Cerebellar cortex (tissue), 1 donor: ENCODE measurements around the gene PEF1.

Source experiments
- DNase-seq: peaks from one replicate; pipeline ENCODE4 v3.0.0-alpha.2; 2015; ENCODE audit warnings: low spot score

The PEF1 gene

DNA sequence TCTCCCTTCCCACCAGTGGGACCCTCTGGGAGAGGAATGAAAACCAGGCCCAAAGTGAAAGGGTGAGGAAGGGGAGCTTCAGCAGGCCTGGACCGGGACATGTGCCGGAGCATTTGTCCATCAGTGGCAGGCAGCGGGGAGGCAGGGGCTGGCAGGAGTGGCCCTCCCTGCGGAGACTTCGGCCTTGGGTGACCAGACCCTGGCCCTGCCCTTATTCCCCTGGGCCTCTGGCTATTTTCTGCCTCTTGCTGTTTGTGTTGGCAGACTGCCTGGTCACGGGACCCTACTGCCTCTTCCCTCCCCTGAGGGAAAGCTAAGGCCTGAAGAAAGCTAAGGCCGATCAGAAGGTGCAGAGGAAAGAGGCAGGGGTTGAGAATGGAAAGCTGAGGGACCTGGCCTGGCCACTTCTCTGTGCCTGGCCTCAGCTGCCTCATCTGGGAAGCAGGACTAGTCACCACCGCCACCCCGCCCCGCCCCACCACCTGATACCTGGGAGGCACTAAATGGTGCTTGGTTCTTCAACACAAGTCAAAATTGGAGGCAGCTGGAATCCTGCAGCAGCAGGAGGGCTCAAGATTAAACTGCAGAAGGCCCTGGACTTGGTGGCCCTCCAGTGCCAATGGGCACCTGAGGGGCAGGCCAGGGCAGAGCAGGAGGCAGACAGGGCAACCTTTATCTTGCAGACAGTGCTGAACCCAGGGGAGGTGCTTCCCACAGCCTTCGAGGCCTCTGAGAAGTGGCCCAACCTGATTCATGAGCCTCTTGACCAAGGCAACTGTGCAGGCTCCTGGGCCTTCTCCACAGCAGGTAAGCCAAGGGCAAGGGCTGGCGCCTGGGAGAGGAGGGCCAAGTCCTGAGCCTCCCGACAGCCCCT lies 60.4 kb downstream of the PEF1 start:
- DNase-seq = no peak

DNA sequence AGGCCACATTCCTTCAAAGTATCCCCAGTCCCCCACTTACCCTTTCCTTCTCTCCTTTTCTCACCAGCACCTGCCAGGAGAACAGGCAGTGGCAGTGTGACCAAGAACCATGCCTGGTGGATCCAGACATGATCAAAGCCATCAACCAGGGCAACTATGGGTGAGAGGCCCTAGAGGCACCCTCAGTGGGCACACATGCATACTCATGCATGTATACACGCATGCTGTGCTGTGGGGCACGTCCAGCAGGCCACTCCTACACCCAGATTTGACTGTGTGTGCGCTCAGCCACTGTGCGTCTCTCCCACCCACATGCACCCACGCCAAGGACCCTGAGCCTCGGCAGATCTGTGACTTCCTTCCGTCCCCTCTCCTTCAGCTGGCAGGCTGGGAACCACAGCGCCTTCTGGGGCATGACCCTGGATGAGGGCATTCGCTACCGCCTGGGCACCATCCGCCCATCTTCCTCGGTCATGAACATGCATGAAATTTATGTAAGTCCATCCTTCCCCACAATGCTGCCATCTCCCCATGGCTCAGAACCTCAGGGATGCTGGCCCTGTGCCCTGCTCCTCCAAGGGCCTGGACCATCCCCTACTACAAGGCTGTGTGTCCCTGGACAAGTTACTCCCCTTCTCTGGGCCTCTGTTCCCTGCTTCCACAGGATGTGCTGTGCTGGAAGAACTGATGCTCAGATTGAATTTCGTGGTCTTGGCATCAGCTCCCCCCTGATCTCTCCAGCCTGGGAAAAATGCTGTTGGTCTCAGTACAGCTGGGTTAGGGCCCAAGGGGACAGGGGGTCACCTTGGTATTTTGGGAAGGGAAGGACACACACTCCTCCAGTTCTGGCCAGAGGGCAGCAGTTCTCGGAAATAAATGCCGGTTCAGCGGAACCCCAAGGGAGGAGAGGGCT lies 61.3 kb downstream of the PEF1 start:
- no peak for DNase-seq

DNA sequence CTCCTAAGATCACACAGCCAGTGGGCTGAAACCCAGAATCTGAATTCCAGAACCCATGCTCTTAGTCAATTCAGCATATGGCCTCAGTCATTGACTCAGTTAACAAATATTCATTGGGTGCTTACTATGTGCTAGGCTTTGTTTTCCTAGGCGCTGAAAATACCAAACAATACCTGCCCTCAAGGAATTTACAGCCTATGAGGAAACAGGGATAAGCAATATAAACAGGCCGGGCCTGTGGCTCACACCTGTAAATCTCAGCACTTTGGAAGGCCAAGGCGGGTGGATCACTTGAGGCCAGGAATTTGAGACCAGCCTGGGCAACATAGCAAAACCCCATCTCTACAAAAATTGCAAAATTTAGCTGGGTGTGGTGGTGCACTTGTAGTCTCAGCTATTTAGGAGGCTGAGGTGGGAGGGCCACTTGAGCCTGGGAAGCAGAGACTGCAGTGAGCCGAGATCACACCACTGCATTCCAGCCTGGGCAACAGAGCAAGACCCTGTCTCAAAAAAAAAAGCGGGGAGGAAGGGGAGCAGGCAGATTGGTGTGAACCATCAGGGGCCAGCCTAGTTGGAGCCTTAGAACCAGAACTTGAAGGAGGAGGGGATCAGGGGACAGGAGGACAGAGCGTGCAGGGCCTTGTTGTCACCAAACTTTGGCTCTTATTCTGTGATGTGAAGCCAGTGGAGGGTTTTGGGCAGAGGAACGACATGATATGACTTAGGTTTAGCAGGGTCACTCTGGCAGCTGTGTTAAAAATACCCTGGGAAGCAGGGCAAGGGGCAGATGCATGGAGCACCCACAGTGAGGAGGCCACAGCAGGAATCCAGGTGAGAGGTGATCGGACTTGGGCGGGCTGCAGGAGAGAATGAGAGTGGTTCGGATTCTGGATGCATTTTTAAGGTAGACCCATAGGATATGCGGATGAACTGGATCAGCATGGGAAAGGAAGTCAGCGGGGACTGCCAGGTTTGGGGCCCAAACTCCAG lies 62.6 kb downstream of the PEF1 start:
- no peak for DNase-seq

- DNase-seq = no peak
Observed at GRCh38 chr1:31580891-31581603, 63.6 kb downstream of the PEF1 start.

DNA sequence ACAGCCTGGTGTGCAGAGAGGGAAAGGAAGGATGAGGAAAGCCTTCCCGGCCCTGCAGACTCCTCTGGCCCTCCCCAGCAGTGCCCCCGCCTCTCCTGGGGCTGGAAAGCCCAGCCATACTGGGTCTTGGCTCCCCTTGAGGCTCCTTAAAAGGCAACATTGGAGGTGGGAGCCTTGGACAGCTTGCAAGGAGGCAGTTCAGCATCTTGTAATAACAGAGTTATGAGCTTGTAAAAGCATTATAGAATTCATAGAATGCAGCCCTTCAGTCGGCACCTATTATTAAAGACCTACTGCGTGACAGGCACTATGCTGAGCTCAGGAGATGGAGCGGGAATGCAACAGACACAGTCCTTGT lies 64.2 kb downstream of the PEF1 start:
- peak; percentile 31 for DNase-seq
